Activated gamma-delta T cell (primary cell): ENCODE results near the gene LIN7C.

Experiments used
- DNase-seq: peaks from one replicate; lab custom pipeline; 2025; lab: John Stamatoyannopoulos, UW

The LIN7C gene

DNA sequence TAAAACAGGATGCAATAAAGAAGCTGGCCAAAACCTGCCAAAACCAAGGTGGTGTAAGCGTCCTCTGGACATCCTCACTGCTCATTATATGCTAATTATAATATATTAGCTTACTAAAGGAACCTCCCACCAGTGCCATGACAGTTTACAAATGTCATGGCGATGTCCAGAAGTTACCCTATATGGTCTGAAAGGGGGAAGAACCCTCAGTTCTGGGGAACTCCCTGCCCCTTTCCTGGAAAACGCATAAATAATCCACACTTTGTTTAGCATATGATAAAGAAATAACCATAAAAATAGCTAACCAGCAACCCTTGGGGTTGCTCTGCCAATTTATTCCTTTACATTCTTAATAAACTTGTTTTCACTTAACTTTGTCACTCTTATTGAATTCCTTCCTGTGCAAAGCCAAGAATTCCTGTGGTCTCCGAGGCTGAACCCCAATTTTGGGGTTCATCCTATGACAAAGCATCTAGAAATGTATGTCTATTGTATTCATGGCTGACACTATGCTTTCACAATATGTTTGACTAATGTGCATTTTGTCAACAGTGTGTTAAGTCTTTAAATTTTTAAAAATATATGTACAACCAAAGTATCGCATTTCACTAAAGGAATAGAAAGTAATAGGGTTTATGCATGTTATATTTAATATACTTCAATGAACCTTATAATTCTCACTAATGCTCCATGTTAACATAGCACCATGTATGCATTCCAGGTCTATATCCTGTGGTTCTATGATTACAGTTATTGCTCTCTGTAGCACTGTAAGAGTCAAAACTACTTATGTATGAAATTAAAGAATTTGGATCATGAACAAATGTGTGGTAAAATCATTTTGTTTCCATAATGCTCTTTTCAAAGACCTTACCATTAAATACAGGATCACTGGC, 59.0 kb downstream of the LIN7C start:
- DNase-seq, result no peak

GRCh38 chr11:27445625-27446024, 60.9 kb downstream of the LIN7C start:
- DNase-seq, result no peak

- DNase-seq, result no peak
Observed at GRCh38 chr11:27444801-27445215, 61.8 kb downstream of the LIN7C start.
